Measurements from ENCODE around the gene MROH2A. TPM values are rescaled to one million over a fixed set of nuclear protein-coding genes. Genes with fewer than 3 reads are reported as not detected.

The MROH2A gene
- polyA plus RNA-seq, 12 donors, result 0.12 to 0.44 (median 0.21) TPM; not detected in 9

- no peak for DNase-seq
Observed at GRCh38 chr2:233764761-233765160, 13.4 kb upstream of the MROH2A start.

GRCh38 chr2:233766416-233766815 lies 11.7 kb upstream of the MROH2A start:
- DNase-seq, result no peak

GRCh38 chr2:233768076-233768475 lies 10.1 kb upstream of the MROH2A start:
- DNase-seq, result no peak

- no peak for DNase-seq
Observed at GRCh38 chr2:233769260-233769659, 8.9 kb upstream of the MROH2A start.

- DNase-seq, result no peak
Observed at GRCh38 chr2:233772153-233772552, 6.0 kb upstream of the MROH2A start.

- DNase-seq, result no peak
Observed at GRCh38 chr2:233772583-233772982, 5.5 kb upstream of the MROH2A start.

GRCh38 chr2:233773854-233774253 lies 4.3 kb upstream of the MROH2A start:
- no peak for DNase-seq

GRCh38 chr2:233775414-233775813 lies 2.7 kb upstream of the MROH2A start:
- DNase-seq, result no peak

- no peak for DNase-seq
Observed at GRCh38 chr2:233779722-233780121, 1.6 kb downstream of the MROH2A start.

- DNase-seq, result no peak
Observed at GRCh38 chr2:233780771-233781170, 2.6 kb downstream of the MROH2A start.

GRCh38 chr2:233789554-233789953 lies 11.4 kb downstream of the MROH2A start:
- no peak for DNase-seq

- DNase-seq, result no peak
Observed at GRCh38 chr2:233791151-233791882, 13.2 kb downstream of the MROH2A start.

GRCh38 chr2:233791883-233792329 lies 13.8 kb downstream of the MROH2A start:
- DNase-seq, result no peak

GRCh38 chr2:233792720-233793119 lies 14.6 kb downstream of the MROH2A start:
- no peak for DNase-seq

- DNase-seq, result no peak
Observed at GRCh38 chr2:233793465-233794127, 15.5 kb downstream of the MROH2A start.

- DNase-seq, result no peak
Observed at GRCh38 chr2:233794128-233794658, 16.1 kb downstream of the MROH2A start.

GRCh38 chr2:233795735-233796171 lies 17.6 kb downstream of the MROH2A start:
- DNase-seq, result no peak

GRCh38 chr2:233796254-233796653 lies 18.1 kb downstream of the MROH2A start:
- no peak for DNase-seq

- no peak for DNase-seq
Observed at GRCh38 chr2:233798335-233799086, 20.4 kb downstream of the MROH2A start.

- DNase-seq, result no peak
Observed at GRCh38 chr2:233799087-233799665, 21.0 kb downstream of the MROH2A start.

GRCh38 chr2:233799716-233800115 lies 21.6 kb downstream of the MROH2A start:
- no peak for DNase-seq

- DNase-seq, result no peak
Observed at GRCh38 chr2:233800208-233800607, 22.1 kb downstream of the MROH2A start.

Data from muscle of arm (tissue), 12 donors.